Tibial nerve (tissue), 3 donors: ENCODE measurements around the gene SYT10.

Experiments used
- CTCF ChIP-seq, 5 experiments: fragments of 200-600 bp in 3 of 5; fragments of 450-650 bp in 2 of 5; sonication (generic) in 3 of 5; IDR thresholded peaks; one replicate each; pipeline ENCODE4 v1.5.1; 2016 to 2019; ENCODE audit warnings: antibody characterized with exemption in 5 of 5, mild to moderate bottlenecking in 3 of 5, moderate library complexity in 2 of 5
- POLR2A ChIP-seq, 2 donors: fragments of 450-650 bp; IDR thresholded peaks; one replicate each; pipeline ENCODE4 v1.6.1; 2017; ENCODE audit warnings: antibody characterized with exemption in 2 of 2, mild to moderate bottlenecking in 2 of 2, moderate library complexity in 2 of 2

DNA sequence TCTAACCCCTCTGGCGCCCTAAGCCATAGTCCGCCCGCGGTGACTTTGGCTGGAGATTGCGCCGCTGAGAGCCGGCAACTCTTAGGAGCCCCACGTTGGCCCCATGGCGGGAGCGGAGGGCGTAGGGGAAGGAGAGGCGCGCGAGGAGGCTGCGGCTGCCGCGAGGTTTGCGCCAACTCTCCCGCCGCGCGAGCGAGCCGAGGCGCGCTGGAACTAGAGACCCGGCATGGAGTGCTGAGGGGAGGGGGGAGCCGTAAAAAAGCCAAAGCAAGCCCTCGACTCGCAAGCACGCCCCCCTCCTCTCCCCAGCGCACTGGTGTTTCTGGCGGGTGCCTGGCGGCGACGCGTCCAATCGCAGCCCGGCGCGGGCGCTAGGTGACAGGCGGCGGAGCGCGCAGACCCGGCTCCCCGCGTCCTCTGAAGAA is at the start of gene SYT10:
- TF ChIP-seq POLR2A (IDR thresholded peaks at IDR 0.05), result no peak
- no peak for TF ChIP-seq CTCF (IDR thresholded peaks at IDR 0.05)
